GM19351 (cell line): Measurements from ENCODE around the gene FBXW8.
"Not testable (repeated sequence)": the region's sequence is repeated elsewhere in the genome, so short reads cannot be mapped to it uniquely, and the experiment has no call there.

ENCODE experiments used
- ATAC-seq: cut with Tn5 transposase; IDR thresholded peaks from one replicate; pipeline ENCODE4 v1.9.1; 2021; ENCODE audit warnings: mild to moderate bottlenecking, moderate library complexity; ENCODE audit not compliant: unreplicated experiment

FBXW8 gene

GRCh38 chr12:117050060-117050459 lies 139.3 kb downstream of the FBXW8 start:
- ATAC-seq = no peak

- ATAC-seq = peak; percentile 67
These were observed 140.6 kb downstream of the FBXW8 start for GRCh38 chr12:117051380-117051779.

DNA sequence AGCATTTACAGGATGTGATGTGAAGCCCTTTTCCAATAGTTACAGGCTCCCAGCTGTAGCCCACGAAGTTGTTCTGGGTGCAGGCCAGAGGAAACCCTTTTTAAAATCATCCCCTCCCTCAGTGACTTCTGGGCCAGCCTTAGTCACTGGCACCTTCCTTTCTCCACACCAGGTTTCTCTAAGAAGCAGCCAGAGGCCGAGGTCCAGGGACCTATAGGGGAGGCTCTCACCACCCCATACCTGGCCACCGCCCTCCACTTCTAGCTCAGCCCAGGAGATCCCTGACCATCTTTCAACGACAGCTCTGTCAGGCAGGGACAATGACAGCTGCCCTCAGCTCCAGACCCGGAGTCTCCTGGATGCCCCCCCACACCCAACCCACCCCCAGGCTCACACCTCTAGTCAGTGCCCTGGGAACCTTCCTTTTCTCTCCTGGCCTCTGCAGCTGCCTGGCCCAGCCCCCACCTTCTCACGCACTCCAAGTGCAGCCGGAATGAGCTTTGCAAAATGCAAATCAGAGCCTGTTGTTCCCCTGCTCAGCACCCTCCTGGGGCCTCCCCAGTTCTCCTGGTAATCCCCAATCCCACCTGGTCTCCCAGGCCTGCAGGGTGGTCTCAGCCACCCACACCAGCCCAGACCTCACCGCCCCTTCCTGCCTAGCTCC lies 141.8 kb downstream of the FBXW8 start:
- ATAC-seq = peak; percentile 71

DNA sequence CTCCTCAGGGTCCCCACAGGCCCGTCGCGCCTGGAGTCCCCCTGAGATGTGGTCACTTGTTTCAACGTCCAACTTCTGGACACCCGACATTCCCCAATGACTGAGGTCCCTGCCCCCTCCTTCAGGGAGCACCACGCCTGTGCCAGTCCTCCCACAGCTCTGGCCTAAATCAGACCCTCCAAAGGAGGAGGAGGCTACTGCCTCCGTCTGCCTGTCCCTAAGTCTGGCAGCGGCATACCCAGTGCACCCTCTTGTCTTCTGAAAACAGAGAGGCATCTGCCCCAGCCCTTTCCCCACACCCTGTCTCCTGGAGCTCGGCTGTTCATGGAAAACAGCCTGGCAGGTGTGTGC lies 142.3 kb downstream of the FBXW8 start:
- no peak for ATAC-seq

DNA sequence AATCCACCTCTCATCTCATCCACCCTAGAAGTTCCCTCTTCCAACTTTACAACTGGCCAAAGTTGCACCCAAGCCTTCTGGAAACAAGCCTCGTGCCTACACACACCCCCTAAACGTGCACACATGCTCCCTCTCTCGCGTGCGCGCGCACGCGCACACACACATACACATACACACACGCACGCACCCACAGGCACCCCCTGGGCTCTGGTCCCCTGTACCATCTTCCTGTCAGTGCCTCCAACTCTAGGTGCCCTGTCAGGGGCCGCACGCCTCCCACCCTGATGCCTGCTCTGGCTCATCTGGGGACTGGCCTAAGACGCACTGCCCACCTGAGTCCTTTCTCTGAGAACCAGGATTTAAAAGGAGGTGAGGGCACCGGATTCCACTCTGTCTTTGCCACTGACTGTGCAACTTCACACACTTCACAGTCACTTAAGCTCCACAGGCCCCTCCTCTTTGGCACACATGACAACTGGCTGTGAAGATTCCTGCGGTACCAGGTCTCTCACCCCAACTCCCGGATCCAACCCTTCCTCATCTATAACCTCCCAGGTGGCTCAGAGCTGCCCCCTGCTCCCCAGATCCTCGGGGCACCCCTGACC lies 142.9 kb downstream of the FBXW8 start:
- ATAC-seq = no peak

DNA sequence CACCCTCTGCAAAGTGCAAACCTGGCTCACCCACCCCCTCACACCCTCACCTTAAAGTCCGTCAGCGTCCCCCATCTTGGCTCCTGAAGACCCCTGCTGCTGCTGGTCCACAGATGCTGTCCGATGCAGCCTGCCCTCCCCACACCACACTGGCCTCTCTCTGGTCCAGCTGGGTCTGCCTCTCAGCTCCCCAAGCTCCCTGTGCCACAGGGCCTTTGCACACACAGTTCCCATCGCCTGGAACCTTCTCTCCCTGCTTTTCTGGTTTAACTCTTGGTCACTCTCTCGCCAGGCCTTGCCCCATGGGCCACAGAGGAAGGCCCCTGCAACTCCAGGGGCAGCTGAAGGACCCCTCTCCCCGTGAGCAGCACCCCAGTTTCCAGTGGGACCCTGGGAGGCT lies 143.5 kb downstream of the FBXW8 start:
- ATAC-seq = no peak

GRCh38 chr12:117057626-117058025 lies 146.9 kb downstream of the FBXW8 start:
- not testable (repeated sequence) for ATAC-seq

- no peak for ATAC-seq
These were observed 147.8 kb downstream of the FBXW8 start for GRCh38 chr12:117058442-117059072.

- ATAC-seq = no peak
These were observed 148.4 kb downstream of the FBXW8 start for GRCh38 chr12:117059156-117059555.

DNA sequence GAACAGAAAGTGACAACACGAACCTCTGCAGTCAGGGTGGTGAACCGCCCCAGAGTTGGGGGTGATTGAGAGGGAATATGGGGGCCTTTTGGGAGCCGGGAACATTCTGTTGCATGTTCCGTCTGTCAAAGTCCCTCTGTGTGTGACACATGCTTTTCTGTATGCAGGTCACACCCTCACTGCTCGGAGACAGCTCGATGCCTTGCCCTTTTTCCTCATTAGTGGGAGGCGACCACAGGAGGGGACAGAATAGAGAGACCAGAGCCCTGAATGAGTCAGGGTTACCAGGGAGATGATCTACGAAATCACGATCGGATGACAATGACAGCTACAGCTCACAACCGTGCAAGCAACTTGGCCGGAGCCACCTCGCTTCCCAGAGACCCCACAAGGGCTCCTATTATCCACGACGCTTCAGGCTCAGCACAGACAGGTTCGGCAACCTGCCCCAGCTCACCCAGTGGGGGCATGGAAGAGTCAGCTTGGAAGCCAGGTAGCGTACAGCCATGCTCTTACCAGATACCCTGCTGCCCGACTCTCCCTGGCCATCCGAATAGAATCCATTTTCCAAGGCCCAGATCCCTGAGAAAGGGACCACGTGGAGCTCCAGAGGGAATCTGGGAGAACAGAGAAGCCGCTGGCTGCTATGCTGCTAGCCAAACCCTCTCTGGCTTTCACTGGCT lies 149.6 kb downstream of the FBXW8 start:
- no peak for ATAC-seq

- ATAC-seq = no peak
These were observed 150.2 kb downstream of the FBXW8 start for GRCh38 chr12:117060929-117061305.

GRCh38 chr12:117061555-117062079 lies 150.9 kb downstream of the FBXW8 start:
- ATAC-seq = no peak

- peak; percentile 76 for ATAC-seq
These were observed 152.6 kb downstream of the FBXW8 start for GRCh38 chr12:117063162-117063911.

DNA sequence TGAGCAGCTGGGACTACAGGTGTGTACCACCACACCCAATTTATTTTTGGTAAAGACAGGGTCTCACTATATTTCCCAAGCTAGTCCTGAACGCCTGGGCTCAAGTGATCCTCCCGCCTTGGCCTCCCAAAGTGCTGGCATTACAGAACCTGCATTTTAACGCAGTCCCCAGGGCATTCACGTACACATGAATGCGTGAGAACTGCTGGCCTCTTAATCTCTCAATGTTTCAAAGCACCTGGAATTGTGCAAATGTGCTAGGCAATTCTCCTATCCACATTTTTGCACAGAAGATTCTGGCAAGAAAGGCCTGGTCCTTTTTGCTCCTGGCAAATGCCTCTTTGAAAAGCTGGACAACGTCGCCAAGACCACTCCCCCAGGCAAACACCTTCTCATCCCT lies 153.3 kb downstream of the FBXW8 start:
- no peak for ATAC-seq

GRCh38 chr12:117064596-117064995 lies 153.8 kb downstream of the FBXW8 start:
- ATAC-seq = no peak

GRCh38 chr12:117067016-117067415 lies 156.3 kb downstream of the FBXW8 start:
- no peak for ATAC-seq

DNA sequence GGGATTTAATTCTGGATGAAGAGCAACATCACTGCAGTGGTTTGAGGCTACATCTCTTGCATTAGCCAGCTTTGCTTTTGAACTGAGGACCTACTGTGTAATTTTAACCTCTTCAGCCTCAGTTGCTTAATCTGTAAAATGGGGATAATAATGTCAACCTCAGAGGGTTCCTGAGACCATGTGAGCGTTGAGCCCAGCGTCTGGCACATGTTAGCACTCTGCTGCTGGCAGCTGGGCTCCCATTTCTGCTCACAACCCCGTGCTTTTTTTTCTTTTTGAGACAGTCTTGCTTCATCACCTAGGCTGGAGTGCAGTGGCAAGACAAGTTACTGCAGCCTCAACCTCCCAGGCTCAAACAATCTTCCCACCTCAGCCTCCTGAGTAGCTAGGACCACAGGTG lies 156.9 kb downstream of the FBXW8 start:
- ATAC-seq = no peak

GRCh38 chr12:117068492-117068891 lies 157.7 kb downstream of the FBXW8 start:
- ATAC-seq = no peak

DNA sequence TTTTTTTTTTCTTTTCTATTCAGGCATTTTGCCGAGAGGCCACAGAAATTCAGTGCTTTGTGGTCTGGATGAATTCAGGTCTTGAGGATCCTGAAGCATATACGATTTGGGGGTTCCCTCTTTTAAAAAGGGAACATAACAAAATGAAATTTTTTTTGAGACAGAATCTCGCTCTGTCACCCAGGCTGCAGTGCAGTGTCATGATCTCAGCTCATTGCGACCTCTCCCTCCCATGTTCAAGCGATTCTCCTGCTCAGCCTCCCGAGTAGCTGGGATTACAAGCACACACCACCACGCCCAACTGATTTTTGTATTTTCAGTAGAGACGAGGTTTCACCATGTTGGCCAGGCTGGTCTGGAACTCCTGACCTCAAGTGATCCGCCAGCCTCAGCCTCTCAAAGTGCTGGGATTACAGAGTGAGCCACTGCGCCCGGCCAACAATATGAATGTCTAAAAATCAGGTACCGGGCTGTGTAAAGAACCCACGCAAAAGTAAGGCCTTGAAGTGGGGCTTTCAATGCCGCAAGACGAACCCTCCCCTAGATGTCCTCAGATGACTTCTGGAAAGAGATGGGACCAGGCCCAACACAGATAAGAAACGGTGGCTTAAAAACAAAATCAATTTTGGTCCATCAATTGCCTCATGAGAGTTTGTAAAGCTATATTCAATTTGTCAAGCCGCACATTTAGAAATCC lies 158.5 kb downstream of the FBXW8 start:
- ATAC-seq = no peak
